Measurements from ENCODE around the gene TMEM255A. TPM values are rescaled to one million over a fixed set of nuclear protein-coding genes. Genes with fewer than 3 reads are reported as not detected.

TMEM255A gene
- total and polyA plus RNA-seq, 2 experiments from 2014 or later, result 0.21 to 0.28 TPM

DNA sequence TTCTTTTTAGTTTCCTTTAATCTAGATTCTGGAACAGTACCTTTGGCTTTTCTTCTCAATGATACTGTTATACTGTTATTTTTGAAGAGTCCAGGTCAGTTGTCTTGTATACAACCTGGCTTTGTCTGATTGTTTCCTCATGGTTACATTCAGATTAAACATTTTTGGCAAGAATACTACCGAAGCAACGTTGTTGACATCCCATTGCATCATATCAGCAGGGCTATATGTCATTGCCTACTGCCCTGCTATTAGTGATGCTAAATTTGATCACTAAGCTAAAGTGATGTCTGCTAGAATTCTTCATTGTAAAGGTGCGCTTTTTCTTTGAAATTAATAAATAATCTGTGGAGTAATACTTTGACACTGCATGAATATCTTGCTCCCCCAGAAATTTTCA, 44.8 kb upstream of the TMEM255A start:
- no peaks in the 10 kb centered on the region for H4K20me1 ChIP-seq (replicated peaks; ENCODE audit: insufficient read depth)
- Mint-ChIP-seq H3K4me1 (peaks cover 10% of the 10 kb centered on the region; the same call in 2 of the 3 replicates), H3K4me3 (no peak overlapping the region), H3K9me3 (no peaks in the 10 kb centered on the region; the same call in 2 of the 3 replicates), H3K36me3 (ENCODE audit: low read depth) (no peaks in the 10 kb centered on the region), H3K27ac (no peak overlapping the region), H3K27me3 (ENCODE audit: insufficient read depth, low read depth, poor library complexity) (peaks cover 1% of the 10 kb centered on the region)
- no peaks in the 10 kb centered on the region for H3K9me2 ChIP-seq (ENCODE audit: insufficient read depth)
- peaks cover 11% of the 10 kb centered on the region for H3K4me1 ChIP-seq (ENCODE audit: insufficient read depth)
- H3K79me2 ChIP-seq (replicated peaks; ENCODE audit: insufficient read depth), result no peaks in the 10 kb centered on the region
- H2AFZ ChIP-seq, result no peak overlapping the region
- no peak for TF ChIP-seq ZNF331 (CRISPR knock-in tag; IDR thresholded peaks at IDR 0.05; ENCODE audit: low read depth)
- TF ChIP-seq STAT1 (IDR thresholded peaks at IDR 0.05; ENCODE audit: unreplicated experiment), result no peak
- TF ChIP-seq NANOG (IDR thresholded peaks at IDR 0.05; ENCODE audit: borderline replicate concordance), result no peak
- TF ChIP-seq, protein P1, sequence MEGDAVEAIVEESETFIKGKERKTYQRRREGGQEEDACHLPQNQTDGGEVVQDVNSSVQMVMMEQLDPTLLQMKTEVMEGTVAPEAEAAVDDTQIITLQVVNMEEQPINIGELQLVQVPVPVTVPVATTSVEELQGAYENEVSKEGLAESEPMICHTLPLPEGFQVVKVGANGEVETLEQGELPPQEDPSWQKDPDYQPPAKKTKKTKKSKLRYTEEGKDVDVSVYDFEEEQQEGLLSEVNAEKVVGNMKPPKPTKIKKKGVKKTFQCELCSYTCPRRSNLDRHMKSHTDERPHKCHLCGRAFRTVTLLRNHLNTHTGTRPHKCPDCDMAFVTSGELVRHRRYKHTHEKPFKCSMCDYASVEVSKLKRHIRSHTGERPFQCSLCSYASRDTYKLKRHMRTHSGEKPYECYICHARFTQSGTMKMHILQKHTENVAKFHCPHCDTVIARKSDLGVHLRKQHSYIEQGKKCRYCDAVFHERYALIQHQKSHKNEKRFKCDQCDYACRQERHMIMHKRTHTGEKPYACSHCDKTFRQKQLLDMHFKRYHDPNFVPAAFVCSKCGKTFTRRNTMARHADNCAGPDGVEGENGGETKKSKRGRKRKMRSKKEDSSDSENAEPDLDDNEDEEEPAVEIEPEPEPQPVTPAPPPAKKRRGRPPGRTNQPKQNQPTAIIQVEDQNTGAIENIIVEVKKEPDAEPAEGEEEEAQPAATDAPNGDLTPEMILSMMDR (conservative IDR thresholded peaks at IDR 0.05; ENCODE audit: low read depth in 2 of 2), result no peak
- TF ChIP-seq EZH2 (IDR thresholded peaks at IDR 0.05; ENCODE audit: low read depth, unreplicated experiment), result no peak
- TF ChIP-seq, protein P2, sequence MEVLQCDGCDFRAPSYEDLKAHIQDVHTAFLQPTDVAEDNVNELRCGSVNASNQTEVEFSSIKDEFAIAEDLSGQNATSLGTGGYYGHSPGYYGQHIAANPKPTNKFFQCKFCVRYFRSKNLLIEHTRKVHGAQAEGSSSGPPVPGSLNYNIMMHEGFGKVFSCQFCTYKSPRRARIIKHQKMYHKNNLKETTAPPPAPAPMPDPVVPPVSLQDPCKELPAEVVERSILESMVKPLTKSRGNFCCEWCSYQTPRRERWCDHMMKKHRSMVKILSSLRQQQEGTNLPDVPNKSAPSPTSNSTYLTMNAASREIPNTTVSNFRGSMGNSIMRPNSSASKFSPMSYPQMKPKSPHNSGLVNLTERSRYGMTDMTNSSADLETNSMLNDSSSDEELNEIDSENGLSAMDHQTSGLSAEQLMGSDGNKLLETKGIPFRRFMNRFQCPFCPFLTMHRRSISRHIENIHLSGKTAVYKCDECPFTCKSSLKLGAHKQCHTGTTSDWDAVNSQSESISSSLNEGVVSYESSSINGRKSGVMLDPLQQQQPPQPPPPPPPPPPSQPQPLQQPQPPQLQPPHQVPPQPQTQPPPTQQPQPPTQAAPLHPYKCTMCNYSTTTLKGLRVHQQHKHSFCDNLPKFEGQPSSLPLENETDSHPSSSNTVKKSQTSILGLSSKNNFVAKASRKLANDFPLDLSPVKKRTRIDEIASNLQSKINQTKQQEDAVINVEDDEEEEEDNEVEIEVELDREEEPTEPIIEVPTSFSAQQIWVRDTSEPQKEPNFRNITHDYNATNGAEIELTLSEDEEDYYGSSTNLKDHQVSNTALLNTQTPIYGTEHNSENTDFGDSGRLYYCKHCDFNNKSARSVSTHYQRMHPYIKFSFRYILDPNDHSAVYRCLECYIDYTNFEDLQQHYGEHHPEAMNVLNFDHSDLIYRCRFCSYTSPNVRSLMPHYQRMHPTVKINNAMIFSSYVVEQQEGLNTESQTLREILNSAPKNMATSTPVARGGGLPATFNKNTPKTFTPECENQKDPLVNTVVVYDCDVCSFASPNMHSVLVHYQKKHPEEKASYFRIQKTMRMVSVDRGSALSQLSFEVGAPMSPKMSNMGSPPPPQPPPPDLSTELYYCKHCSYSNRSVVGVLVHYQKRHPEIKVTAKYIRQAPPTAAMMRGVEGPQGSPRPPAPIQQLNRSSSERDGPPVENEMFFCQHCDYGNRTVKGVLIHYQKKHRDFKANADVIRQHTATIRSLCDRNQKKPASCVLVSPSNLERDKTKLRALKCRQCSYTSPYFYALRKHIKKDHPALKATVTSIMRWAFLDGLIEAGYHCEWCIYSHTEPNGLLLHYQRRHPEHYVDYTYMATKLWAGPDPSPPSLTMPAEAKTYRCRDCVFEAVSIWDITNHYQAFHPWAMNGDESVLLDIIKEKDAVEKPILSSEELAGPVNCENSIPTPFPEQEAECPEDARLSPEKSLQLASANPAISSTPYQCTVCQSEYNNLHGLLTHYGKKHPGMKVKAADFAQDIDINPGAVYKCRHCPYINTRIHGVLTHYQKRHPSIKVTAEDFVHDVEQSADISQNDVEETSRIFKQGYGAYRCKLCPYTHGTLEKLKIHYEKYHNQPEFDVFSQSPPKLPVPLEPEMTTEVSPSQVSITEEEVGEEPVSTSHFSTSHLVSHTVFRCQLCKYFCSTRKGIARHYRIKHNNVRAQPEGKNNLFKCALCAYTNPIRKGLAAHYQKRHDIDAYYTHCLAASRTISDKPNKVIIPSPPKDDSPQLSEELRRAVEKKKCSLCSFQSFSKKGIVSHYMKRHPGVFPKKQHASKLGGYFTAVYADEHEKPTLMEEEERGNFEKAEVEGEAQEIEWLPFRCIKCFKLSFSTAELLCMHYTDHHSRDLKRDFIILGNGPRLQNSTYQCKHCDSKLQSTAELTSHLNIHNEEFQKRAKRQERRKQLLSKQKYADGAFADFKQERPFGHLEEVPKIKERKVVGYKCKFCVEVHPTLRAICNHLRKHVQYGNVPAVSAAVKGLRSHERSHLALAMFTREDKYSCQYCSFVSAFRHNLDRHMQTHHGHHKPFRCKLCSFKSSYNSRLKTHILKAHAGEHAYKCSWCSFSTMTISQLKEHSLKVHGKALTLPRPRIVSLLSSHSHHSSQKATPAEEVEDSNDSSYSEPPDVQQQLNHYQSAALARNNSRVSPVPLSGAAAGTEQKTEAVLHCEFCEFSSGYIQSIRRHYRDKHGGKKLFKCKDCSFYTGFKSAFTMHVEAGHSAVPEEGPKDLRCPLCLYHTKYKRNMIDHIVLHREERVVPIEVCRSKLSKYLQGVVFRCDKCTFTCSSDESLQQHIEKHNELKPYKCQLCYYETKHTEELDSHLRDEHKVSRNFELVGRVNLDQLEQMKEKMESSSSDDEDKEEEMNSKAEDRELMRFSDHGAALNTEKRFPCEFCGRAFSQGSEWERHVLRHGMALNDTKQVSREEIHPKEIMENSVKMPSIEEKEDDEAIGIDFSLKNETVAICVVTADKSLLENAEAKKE (CRISPR knock-in tag; IDR thresholded peaks at IDR 0.05), result no peak
- TF ChIP-seq CREB1 (CRISPR knock-in tag; IDR thresholded peaks at IDR 0.05; ENCODE audit: low read depth), result no peak
- no peak for TF ChIP-seq EZH2phosphoT487 (IDR thresholded peaks at IDR 0.05; ENCODE audit: unreplicated experiment)
- TF ChIP-seq, protein P3, sequence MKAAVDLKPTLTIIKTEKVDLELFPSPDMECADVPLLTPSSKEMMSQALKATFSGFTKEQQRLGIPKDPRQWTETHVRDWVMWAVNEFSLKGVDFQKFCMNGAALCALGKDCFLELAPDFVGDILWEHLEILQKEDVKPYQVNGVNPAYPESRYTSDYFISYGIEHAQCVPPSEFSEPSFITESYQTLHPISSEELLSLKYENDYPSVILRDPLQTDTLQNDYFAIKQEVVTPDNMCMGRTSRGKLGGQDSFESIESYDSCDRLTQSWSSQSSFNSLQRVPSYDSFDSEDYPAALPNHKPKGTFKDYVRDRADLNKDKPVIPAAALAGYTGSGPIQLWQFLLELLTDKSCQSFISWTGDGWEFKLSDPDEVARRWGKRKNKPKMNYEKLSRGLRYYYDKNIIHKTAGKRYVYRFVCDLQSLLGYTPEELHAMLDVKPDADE (IDR thresholded peaks at IDR 0.05), result no peak
- no peak for TF ChIP-seq POLR2AphosphoS5 (IDR thresholded peaks at IDR 0.05; ENCODE audit: low read depth)
- no peak for TF ChIP-seq JUNB (IDR thresholded peaks at IDR 0.05; ENCODE audit: unreplicated experiment)
- no peak for TF ChIP-seq ZNF114 (CRISPR knock-in tag; IDR thresholded peaks at IDR 0.05)
- TF ChIP-seq, protein P4, sequence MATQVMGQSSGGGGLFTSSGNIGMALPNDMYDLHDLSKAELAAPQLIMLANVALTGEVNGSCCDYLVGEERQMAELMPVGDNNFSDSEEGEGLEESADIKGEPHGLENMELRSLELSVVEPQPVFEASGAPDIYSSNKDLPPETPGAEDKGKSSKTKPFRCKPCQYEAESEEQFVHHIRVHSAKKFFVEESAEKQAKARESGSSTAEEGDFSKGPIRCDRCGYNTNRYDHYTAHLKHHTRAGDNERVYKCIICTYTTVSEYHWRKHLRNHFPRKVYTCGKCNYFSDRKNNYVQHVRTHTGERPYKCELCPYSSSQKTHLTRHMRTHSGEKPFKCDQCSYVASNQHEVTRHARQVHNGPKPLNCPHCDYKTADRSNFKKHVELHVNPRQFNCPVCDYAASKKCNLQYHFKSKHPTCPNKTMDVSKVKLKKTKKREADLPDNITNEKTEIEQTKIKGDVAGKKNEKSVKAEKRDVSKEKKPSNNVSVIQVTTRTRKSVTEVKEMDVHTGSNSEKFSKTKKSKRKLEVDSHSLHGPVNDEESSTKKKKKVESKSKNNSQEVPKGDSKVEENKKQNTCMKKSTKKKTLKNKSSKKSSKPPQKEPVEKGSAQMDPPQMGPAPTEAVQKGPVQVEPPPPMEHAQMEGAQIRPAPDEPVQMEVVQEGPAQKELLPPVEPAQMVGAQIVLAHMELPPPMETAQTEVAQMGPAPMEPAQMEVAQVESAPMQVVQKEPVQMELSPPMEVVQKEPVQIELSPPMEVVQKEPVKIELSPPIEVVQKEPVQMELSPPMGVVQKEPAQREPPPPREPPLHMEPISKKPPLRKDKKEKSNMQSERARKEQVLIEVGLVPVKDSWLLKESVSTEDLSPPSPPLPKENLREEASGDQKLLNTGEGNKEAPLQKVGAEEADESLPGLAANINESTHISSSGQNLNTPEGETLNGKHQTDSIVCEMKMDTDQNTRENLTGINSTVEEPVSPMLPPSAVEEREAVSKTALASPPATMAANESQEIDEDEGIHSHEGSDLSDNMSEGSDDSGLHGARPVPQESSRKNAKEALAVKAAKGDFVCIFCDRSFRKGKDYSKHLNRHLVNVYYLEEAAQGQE (IDR thresholded peaks at IDR 0.05; ENCODE audit: unreplicated experiment), result no peak
- ATAC-seq, result no peak
- no peaks in the 10 kb centered on the region for H3K36me3 ChIP-seq (ENCODE audit: insufficient read depth)
- no peaks in the 10 kb centered on the region for H3F3A ChIP-seq (replicated peaks; ENCODE audit: low read depth)
- no peak overlapping the region for H3K4me3 ChIP-seq
- H3K4me2 ChIP-seq, result no peak overlapping the region
- no peak for DNase-seq (ENCODE audit: low spot score)
- no peak overlapping the region for H3K27ac ChIP-seq (ENCODE audit: low read depth)
- no peaks in the 10 kb centered on the region for H3K27me3 ChIP-seq (ENCODE audit: insufficient read depth)
